Measurements from ENCODE around the gene POLR3GL. TPM values are rescaled to one million over a fixed set of nuclear protein-coding genes. Genes with fewer than 3 reads are reported as not detected.

Gene POLR3GL
- total RNA-seq, 2 experiments from 2014 or later: 19.8 to 27.3 TPM

DNA sequence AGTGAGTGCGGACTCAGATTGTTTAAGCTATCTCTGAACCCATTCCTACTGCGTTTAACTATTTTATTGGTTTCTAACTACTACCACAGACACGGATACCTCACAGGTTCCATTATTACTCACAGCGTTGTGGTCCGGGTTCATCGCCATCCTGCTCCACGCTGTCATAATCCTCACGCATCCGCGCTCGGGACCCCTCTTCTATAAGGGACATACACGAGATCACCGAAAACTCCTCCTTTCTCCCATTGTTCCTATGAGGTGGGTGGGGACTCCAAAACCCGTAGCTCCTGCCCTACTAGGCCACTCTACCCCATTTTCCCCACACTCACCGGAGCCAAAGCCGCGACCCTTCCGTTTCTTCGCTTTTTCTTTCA lies 37.8 kb upstream of the POLR3GL start:
- Histone ChIP-seq H4K20me1 (ENCODE audit: insufficient read depth, low read length) (no peaks in the 10 kb centered on the region; the same call in 1 of the 2 replicates), H3K4me1 (ENCODE audit: insufficient read depth, low read length, poor library complexity, severe bottlenecking) (peaks cover 19% of the 10 kb centered on the region), H3K79me2 (ENCODE audit: insufficient read depth, low read depth, low read length) (peaks cover 16% of the 10 kb centered on the region), H3K9me3 (ENCODE audit: low read length) (no peaks in the 10 kb centered on the region), H3K4me3 (ENCODE audit: low read depth, low read length, poor library complexity, severe bottlenecking) (peak overlapping the region; percentile 92), H3K4me2 (ENCODE audit: low read length) (peak overlapping the region; percentile 84), H3K9me2 (ENCODE audit: insufficient read depth, low read length) (no peaks in the 10 kb centered on the region), H3K27ac (ENCODE audit: low read depth, low read length, poor library complexity, severe bottlenecking) (peak overlapping the region; percentile 91), H2AFZ (ENCODE audit: low read length) (no peak overlapping the region), H3K36me3 (ENCODE audit: insufficient read depth, low read length) (peaks cover 37% of the 10 kb centered on the region)
- CTCF ChIA-PET (ENCODE audit: unreplicated experiment): interaction anchor here (1.1 kb wide), 1 partner anchor 8 kb away, joined by 3 read pairs; the partner anchor contains the start of gene PEX11B
- DNase-seq (ENCODE audit: low spot score): no peak
- no peak for TF ChIP-seq EZH2phosphoT487 (IDR thresholded peaks at IDR 0.05; ENCODE audit: borderline replicate concordance, low read depth, low read length)
- TF ChIP-seq, protein P1, sequence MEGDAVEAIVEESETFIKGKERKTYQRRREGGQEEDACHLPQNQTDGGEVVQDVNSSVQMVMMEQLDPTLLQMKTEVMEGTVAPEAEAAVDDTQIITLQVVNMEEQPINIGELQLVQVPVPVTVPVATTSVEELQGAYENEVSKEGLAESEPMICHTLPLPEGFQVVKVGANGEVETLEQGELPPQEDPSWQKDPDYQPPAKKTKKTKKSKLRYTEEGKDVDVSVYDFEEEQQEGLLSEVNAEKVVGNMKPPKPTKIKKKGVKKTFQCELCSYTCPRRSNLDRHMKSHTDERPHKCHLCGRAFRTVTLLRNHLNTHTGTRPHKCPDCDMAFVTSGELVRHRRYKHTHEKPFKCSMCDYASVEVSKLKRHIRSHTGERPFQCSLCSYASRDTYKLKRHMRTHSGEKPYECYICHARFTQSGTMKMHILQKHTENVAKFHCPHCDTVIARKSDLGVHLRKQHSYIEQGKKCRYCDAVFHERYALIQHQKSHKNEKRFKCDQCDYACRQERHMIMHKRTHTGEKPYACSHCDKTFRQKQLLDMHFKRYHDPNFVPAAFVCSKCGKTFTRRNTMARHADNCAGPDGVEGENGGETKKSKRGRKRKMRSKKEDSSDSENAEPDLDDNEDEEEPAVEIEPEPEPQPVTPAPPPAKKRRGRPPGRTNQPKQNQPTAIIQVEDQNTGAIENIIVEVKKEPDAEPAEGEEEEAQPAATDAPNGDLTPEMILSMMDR (conservative IDR thresholded peaks at IDR 0.05; ENCODE audit: low read length): no peak
- BruUV-seq (replicated peaks): no TSS peak
- POLR2A ChIA-PET: interaction anchor here (0.5 to 2.2 kb wide), 9 partner anchors 15 to 129 kb away, joined by 3 to 20 read pairs (median 5); partner anchors contain the start of genes ANKRD34A, LIX1L, NUDT17 and PIAS3
- intact Hi-C loops (cut with micrococcal nuclease; ENCODE audit: unreplicated experiment): loop anchor here (1.0 to 5.0 kb wide), 2 partner anchors 38 to 71 kb away; partner anchors contain the start of genes ANKRD34A, POLR3GL and TXNIP

DNA sequence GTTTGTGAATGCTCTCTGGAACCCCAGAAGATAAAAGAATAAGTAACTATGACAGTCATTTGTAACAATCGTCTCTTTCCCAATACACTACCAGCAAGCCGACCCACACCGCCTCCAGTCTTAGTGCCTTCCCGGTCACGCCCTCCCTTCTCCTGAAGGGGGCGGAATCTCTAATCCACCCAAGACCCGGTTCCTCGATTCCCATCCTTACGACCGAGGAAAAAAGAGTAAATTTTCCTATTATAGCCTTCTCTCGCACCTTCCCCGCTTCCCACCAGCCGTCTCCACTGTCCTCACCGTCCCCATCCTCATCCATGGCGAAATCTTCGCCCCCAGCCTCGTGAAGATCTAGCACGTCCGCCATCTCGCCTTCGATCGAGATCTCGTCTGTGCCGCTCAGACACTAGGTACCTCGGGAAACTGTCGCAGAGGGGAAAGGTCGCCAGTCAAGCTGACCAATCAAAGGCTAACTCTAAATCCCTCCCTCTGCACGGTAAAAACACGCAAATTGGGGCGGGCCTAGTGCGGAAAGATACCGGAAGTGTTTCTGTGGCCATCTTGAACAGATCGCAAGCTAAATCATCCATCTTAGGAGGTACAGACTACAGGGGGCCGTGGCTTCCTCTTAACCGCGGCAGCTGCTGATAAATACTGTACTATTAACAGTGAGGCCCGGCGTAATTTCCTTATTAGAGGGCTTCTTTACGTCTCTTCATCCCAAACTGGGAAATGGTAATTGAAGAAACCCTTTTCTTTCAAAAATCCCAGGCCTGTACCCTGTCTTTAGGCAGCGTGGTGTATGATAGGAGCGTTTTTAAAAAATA lies 37.2 kb upstream of the POLR3GL start, which contains the start of gene RBM8A:
Gene RBM8A (minus strand): TSS at position 422 of the 824 bp plus-strand sequence. CDS start 58 bp downstream, at position 364.
- Histone ChIP-seq H3K9me2 (ENCODE audit: insufficient read depth, low read length) (no peaks in the 10 kb centered on the region), H3K27ac (ENCODE audit: low read depth, low read length, poor library complexity, severe bottlenecking) (peak within 1 kb of the TSS; percentile 91), H3K36me3 (ENCODE audit: insufficient read depth, low read length) (peaks cover 35% of the 10 kb centered on the region), H3K79me2 (ENCODE audit: insufficient read depth, low read depth, low read length) (peaks cover 16% of the 10 kb centered on the region), H3K4me1 (ENCODE audit: insufficient read depth, low read length, poor library complexity, severe bottlenecking) (peaks cover 25% of the 10 kb centered on the region), H3K4me2 (ENCODE audit: low read length) (peak within 1 kb of the TSS; percentile 84), H3K4me3 (ENCODE audit: low read depth, low read length, poor library complexity, severe bottlenecking) (peak within 1 kb of the TSS; percentile 92), H4K20me1 (ENCODE audit: insufficient read depth, low read length) (no peaks in the 10 kb centered on the region; the same call in 1 of the 2 replicates), H2AFZ (ENCODE audit: low read length) (peak within 1 kb of the TSS; percentile 39; the same call in 1 of the 2 replicates), H3K9me3 (ENCODE audit: low read length) (no peaks in the 10 kb centered on the region)
- BruUV-seq (replicated peaks): no TSS peak
- POLR2A ChIA-PET: interaction anchor here (0.6 to 2.2 kb wide), 19 partner anchors 9 to 110 kb away, joined by 3 to 20 read pairs (median 5); partner anchors contain the start of genes ANKRD34A, LIX1L, NUDT17 and PEX11B
- CTCF ChIA-PET (ENCODE audit: unreplicated experiment): interaction anchor here (0.6 to 1.1 kb wide), 4 partner anchors 9 to 224 kb away, joined by 3 to 4 read pairs (median 3); partner anchors contain the start of genes NUDT17 and PEX11B
- TF ChIP-seq, protein P1 (conservative IDR thresholded peaks at IDR 0.05; ENCODE audit: low read length): peak; percentile 88
- TF ChIP-seq EZH2phosphoT487 (IDR thresholded peaks at IDR 0.05; ENCODE audit: borderline replicate concordance, low read depth, low read length): no peak
- DNase-seq (ENCODE audit: low spot score): peak; percentile 99
- intact Hi-C loops (cut with micrococcal nuclease; ENCODE audit: unreplicated experiment): loop anchor here (1.0 to 5.0 kb wide), 2 partner anchors 37 to 70 kb away; partner anchors contain the start of genes ANKRD34A, POLR3GL and TXNIP
